LHCN-M2 (cell line): ENCODE measurements around the gene VEGFC. TPM values are rescaled to one million over a fixed set of nuclear protein-coding genes. Genes with fewer than 3 reads are reported as not detected.

Source experiments
- DNase-seq: peaks from one replicate; pipeline ENCODE4 v3.0.0-alpha.2; 2012; ENCODE audit warnings: low read depth
- polyA plus RNA-seq: library from polyadenylated mRNA; unstranded; fragments of >200 nt; gene quantifications from one replicate; pipeline ENCODE4 v1.2.1, GENCODE V29; 2012; ENCODE audit warnings: missing spikeins
- total RNA-seq: library from RNA; depleted of rRNA; stranded (reverse); fragments of >200 nt; gene quantifications from 2 replicates; pipeline ENCODE4 v1.2.3, GENCODE V29; 2014; rRNA removed

VEGFC gene, protein sequence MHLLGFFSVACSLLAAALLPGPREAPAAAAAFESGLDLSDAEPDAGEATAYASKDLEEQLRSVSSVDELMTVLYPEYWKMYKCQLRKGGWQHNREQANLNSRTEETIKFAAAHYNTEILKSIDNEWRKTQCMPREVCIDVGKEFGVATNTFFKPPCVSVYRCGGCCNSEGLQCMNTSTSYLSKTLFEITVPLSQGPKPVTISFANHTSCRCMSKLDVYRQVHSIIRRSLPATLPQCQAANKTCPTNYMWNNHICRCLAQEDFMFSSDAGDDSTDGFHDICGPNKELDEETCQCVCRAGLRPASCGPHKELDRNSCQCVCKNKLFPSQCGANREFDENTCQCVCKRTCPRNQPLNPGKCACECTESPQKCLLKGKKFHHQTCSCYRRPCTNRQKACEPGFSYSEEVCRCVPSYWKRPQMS
- 29.9 and 39.5 TPM in 2 replicates for total RNA-seq
- polyA plus RNA-seq = 55.8 TPM

DNA sequence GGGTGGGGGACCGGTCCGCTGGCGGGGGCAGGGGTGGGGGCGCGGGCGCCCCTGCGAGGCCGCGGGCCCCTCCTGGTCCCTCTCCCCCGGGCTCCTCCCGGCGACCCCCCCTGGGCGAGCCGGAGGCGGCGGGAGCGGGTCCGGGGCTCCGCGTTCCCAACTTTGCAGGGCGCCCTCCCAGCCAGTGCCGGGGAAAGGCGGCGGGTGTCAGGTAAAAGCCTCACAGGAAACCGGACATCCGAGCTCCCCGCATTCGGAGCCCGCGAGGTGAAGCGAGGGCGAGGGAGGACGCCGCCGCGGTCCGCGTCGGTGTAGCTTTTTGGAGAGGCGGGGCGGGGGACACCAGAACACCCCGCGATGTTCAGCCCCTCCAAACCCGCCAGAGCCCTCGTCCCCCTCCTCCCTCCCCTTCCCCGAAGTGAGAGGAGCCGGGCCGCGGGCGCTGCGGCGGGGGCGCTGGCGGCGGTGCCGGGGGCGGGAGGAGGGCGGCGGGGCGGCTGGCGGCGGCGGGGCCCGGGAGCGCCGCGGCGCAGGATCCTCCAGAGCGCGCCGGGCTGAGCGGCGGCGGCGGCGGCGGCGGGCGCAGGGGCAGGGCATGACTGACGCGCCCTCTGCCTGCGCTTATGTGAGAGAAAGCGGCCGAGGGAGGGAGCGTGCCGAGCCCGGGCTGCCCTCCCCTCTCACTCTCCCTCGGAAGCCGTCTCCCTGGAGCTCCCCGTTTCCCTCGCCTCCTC lies at the start of gene VEGFC:
Gene VEGFC (minus strand): TSS at position 597 of the 734 bp plus-strand sequence. CDS start 611 bp downstream, outside the sequence.
- peak; percentile 84 for DNase-seq

DNA sequence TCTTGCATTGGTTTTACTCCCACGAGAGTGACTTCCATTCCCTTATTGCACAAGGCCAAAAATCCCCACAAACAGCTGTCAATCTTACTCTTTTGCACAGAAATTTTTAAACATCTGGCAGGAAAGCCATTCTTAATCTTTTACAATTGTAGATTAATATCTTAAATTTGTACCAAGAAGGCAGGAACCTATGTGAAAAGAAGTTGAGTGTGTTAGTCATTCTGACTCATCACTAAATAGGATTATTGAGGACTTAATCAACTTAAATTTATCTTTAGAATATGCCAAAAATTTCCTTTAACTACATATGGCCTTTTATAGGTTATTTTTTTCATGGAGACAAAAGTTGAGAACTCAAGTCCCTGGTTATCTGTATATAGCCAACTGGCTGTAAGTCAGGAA lies 49.0 kb upstream of the VEGFC start:
- DNase-seq = peak; percentile 52

DNA sequence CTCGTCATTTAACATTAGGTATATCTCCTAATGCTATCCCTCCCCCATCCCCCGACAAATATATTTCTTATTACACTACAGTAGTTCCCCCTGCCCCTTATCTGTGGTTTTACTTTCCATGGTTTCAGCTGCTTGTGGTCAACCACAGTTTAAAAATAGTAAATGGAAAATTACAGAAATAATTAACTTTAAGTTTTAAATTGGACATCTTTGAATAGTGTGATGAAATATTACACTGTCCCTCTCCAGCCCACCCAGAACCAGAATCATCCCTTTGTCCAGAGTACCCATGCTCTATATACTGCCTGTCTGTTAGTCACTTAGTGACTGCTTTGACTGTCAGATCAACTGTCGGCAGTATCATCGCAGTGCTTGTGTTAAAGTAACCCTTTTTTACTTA lies 47.4 kb upstream of the VEGFC start:
- peak; percentile 62 for DNase-seq

DNA sequence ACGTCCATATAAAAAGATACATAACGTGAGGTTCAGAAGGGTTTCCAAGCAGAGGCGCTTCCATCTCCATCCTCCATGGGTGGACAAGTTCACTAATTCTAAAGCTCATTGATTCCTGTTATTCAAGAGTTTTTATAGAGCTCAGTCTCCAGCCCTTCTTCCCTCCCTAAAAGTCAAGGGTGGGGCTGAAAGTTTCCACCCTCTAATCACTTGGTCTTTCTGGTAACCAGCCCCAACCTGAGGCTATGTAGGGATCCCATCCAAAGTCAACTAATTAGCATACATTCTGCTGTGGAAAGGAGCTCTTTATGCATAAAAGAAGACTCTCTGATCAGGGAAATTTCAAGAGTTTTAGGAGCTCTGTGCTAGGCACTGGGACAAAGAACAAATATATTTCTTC lies 46.9 kb upstream of the VEGFC start:
- no peak for DNase-seq

DNA sequence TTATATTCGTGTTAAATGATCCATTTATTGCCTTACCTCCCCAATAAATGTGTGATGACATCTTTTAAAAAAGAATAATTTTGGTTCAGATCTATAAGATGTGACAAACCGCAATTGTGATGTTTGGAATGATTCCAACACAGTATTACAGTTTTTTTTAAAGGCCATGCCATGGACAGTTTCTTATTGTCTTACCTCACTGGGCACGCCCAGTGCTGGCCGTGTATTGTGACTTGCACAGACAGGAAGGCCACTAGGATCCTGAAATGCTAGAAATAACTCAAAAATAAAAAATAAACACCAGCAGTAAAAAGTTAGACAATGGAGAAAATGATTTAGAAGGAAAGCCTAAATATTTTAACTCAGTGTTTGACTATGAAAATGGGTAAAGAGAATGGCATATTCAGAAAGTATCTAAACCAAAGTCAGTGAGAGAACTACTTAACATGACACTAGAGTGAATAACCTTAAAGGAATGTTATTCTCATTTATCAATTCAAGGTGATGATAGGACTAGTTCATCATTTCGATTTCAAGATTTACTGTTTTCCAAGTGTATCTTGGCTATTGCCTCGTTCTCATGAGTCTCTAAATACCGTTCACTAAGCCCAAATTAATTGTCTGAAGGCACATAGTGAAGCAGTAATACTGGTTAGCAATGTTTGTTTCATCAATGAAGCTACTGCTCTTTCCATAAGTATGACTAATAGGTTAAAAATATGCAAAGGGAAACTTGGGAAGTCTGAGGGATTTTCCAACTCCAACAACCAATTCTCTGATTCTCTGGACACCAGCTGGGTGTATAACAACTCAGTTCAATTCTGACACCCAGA lies 46.1 kb upstream of the VEGFC start:
- DNase-seq = peak; percentile 65

DNA sequence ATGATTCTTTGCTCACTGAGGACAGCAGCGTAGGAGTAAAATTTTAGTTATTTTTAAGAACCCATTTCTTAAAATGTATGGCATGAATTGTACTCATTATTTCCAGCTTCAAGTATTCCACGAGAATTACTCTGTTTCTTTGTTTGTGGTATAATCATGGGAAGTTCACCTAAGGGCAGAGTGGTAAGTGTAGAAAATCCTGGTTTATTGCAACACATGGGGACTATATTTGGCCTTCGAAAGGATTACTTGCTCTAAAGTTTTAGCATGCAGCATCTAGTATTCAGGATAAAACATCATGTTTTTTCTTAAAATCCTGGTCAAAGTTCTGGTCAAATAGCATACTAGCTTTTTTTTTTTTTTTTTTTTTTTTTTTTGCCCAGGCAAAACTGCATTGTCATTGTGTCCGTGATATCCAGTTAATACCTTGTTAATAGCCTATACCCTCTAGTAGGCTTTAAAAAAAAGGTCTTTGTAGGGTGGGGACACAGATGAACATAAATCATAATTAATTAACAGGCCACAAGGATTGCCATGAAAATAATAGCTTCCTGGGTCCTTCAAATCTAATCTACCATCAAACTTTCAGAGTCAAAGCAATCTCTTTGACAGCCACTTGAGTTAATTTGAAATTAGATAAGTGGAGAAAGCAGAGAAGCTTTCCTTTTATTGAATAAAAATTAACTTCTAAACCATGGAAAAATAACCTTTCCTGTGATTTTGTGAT lies 44.6 kb upstream of the VEGFC start:
- peak; percentile 54 for DNase-seq

DNA sequence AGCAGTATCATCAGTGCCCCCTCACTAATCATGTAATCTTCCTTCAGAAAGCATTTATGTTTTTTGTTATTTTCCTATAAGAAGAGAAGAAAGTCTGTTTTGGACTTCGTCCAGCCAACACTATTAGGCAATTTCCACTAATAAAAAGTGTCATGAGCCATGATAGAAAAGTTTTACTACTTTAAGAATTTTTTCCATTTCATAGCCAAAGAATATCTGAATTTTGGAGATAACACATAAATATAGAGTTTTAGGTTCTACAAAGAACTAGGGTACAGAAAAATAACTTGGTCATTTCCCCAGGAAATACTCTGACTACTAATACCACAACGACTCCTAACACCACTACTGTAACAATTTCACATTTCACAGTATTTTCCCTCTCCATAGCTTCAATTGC lies 41.8 kb upstream of the VEGFC start:
- DNase-seq = no peak

DNA sequence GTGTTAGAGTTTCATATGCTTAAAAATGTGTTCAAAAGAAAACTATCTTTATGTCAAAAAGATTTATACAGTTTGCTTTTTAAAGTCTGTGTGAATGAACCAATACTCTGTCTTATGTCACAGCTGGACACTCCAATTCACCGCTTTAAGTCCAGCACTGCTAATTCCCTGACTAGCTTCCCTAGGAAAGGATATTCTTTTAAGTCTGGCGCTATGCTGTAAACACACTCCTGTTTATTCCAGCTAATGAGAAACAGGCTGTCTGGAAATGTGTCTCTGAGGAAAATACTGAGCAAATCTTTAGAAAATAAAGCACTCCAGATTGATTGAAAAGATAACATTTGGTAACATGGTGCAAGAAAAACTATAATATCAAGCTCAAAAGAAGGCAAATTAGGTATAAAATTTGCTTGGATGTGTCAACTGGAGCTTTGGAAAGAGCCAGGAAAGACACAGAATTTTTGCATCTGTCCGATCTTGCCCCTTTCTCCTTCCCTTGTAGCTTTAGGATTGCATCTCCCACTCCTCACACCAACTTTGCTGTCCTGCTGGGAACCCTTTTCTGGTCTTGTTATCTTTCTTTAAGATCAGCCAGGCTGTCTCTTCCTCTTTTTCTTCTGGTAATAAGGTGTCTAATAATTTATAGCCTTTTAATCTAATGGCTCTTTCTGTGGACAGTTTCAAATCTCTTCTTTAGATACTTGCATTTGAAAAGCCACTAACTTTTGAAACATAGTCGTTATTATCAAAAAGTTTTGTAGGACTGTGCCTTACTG lies 40.9 kb upstream of the VEGFC start:
- no peak for DNase-seq

DNA sequence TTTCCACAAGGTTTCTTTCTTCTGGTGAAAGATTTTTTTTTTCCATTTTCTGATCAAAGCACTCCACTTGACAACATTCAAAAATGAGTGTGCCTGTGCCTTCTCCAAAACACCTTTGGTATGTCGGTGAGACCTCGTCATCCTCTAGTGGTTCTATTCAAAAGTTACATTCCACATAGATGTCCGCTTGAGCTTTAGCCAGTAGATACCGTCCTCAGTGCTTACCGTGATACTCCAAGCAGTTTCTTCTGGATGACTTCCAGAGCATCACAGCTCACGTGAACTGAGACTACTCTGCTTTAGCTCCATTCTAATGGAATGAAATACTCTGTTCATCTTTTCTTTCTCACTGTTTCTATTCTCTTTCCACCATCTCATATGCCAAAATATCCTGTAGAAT lies 38.2 kb upstream of the VEGFC start:
- DNase-seq = peak; percentile 17

DNA sequence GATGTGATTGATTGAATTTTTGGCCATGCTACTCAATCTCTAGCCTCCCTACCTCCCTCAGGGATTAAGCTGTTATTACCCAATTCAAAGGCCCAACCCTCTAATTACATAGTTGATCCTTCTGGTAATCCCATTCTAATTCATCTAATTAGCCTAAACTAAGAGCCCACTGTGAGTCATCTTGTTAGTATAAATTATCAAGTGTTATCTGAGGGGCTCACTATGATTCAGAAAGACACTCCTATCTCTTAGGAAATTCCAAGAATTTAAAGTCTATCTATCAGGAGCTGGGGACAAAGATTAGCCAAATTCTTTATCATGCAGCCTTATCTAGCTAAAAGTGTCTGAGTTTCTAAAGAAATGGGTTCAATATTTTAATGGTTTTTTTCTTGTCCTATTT lies 32.9 kb upstream of the VEGFC start:
- no peak for DNase-seq

DNA sequence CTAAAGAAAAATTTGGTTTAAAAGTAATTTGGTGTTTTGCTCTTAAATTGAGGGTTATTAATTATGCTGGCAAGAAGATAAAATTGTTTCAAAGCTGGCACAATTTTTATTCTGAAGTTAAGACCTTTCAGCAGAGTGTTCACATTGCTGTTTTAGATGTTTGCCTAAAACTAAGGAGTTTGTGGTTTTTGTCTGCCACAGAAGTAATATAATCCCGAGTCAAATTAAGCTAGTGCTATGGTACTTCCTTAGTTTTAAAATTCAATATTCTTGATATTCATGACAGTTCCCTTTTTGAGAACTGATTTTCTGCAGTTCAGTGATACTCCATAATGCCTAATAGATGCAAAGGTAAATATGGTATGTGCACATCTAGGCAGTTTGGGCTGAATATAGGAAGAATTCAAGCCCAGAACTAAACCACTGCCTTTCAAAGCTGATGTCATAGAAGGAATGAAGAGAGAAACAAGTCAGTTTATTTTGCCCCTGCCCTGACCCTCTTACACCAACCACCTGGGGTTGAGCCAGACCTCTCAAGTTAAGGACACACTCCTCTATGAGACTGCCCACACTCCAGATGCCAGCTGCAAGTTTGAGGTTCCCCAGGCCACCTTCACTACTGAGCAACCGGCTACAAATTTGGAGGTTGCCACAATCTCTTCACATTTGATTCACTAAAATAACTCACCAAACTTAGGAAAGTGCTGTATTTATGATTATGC lies 32.1 kb upstream of the VEGFC start:
- DNase-seq = peak; percentile 65

DNA sequence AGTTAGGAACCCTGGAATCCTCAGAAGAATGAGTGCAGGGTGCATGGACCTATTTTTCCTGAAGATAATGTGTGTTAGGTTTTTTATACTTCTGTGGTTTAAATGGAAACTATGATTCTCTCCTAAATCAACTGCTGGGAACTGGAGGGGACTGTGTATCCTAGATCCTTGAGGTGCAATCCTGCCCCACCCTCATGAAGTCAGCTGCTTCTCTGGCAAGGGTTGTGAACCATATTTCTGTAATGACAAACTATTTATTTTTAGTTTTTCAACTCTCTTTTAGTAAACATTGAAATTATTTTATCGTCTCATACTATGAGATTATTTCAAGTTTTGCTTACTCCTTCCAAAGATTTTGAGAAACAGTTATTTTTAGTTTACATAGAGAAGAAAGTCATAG lies 25.8 kb upstream of the VEGFC start:
- peak; percentile 63 for DNase-seq

DNA sequence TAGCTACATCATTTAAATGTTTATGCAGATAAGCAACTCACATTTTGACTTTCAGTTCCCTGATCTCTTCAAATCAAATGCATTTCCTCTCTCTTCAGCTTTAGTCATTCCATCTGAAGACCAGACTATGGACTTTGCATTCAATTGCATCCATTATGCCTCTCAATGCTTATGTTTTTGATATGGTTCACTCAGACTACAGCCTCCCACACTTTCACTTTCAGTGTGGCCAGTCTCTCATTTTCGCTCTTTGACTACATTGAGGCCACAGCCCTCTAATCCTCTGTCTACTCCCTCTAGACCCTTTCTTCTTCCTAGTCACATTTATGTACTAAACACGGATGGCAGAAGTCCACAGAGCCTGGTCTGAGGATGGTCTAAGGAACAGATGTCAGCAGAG lies 24.5 kb upstream of the VEGFC start:
- DNase-seq = no peak

DNA sequence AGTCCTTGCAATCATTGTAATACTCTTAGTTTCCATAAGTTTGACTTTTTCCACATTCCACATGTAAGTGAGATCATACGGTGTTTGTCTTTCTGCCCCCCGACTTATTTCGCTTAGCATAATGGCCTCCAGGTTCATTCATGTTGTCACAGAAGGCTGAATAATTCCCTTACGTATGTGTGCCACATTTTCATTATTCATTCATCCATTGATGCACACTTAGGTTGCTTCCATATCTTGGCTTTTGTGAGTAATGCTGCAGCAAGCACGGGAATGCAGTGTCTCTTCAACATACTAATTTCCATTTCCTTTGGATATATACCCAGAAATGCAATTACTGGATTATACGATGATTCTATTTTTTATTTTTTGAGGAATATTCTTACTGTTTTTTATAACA lies 22.0 kb upstream of the VEGFC start:
- DNase-seq = no peak

DNA sequence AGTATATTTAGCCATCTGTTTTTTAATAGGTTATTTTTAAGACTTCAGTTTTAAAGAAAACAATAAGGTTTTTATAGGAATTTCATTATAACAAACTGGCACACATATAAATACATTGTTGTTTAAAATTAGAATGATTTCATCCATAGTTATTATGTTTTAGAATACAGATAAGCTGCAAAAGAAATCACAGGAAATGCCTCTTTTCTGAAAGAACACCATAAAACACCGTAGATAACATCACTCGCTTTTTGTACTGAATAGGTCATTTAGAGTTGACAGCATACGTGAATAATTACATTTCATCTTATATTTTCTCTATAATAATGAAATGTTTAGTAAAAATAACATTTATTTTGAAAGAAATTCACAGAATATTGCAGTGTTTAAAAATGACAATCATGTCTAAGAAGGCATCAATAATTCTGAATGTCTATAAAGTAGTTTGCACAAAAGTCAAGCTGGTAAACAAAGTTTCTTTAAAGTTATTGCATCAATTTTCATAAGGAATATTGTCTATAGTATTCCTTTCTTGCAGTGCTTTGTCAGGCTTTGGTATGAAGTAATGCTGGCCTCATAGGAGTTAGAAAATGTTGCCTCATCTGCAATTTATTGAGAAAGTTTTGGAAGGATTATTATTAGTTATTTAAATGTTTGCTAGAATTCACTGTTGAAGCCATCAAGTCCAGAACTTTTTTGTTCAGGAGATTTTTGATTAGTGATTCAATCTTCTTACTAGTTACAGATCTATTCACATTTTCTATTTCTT lies 17.9 kb upstream of the VEGFC start:
- DNase-seq = no peak

DNA sequence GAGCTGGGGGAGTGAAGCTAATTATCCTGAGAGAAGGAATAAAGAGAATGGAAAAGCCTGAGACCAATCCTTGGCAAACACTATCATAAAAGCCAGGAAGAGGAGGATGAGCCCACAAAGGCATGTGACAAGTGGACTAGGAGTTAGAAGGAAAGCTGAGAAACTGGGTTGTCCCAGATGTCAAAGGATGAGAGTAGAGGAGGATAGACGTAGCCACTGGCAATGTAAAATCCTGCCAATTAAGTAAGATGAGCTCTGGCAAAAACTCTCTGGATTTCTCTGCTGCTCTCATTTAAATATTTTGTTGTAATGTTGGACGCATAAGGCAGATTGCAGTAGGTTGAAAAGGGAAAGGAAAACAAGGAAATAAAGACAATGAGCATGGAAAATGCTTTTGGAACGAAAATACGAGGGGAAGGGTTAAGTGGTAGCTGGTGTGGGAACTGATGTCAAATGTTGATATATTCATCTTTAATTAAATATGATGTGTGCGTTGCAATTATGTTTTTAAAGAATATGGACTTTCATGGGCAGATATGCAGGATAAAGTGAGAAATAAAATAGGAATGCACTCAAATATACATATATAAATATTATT lies 14.2 kb upstream of the VEGFC start:
- no peak for DNase-seq

DNA sequence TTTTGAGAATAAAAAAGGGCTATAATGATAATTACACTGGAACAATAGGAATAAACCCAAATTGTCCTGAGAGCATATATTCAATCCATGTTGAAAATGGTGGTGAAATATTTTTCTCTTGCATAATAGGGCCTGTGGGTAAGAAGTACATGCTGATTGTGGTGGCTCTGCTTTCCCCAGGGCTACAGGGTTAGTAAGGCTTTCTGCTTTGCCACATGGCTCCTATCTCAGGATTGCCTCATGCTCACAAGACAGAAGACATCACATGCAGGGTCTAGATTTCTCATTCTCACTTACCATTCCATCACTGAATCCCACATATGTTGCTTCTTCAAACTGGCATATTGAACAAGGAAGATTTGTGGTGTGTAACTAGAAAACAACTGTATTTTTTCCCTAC lies 12.4 kb upstream of the VEGFC start:
- peak; percentile 76 for DNase-seq

DNA sequence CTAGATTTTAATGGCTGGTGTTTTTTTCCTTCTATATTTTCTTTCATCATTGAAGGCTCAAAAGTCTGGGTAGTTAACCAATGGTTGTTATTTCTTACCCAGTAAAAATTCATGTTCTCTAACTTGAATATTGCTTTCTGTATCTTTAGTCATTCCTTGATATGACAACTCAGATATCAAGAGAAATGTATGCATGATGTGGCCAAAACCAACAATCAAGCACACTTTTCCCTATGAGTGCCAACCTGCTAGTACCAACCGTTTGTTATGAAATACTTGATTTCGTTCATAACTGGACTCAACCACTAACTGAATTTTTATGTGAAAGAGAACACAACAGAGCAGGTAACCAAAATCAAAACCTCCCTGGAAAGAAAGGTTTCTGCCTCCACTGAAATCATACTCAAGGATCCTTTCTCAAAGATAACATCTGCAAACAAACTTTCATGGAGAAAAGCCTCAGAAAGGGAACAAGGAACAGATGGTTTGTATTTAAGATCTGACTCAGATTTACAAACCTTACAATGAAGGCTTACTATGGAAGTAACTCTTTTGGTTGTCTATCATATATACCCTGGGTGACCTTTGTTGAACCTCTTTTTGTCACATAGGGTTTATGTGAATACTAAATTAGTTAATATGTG lies 8.3 kb upstream of the VEGFC start:
- no peak for DNase-seq
